GM23338 (cell line): ENCODE data around the gene NOSTRIN.

ENCODE experiments used
- EZH2 ChIP-seq: fragments of 200-600 bp; sonication (generic); IDR thresholded peaks from one replicate; pipeline ENCODE4 v1.8.0; 2017; ENCODE audit warnings: antibody characterized with exemption, mild to moderate bottlenecking, low read depth; ENCODE audit not compliant: unreplicated experiment
- EZH2phosphoT487 ChIP-seq: fragments of 200-600 bp; sonication (generic); IDR thresholded peaks from one replicate; pipeline ENCODE4 v1.8.1; 2018; ENCODE audit warnings: antibody characterized with exemption; ENCODE audit not compliant: unreplicated experiment
- JUNB ChIP-seq: IDR thresholded peaks from one replicate; pipeline ENCODE4 v1.6.1; 2016; ENCODE audit warnings: antibody characterized with exemption; ENCODE audit not compliant: unreplicated experiment
- NANOG ChIP-seq: IDR thresholded peaks from 2 replicates; pipeline ENCODE4 v1.6.1; 2016; ENCODE audit warnings: antibody characterized with exemption, borderline replicate concordance
- POLR2AphosphoS5 ChIP-seq: IDR thresholded peaks from 2 replicates; pipeline ENCODE4 v1.6.1; 2016; ENCODE audit warnings: antibody characterized with exemption, low read depth
- TF ChIP-seq, protein P1 (sequence below): IDR thresholded peaks from one replicate; pipeline ENCODE4 v1.6.1; 2018; ENCODE audit warnings: antibody characterized with exemption; ENCODE audit not compliant: unreplicated experiment
- TF ChIP-seq, protein P2 (sequence below), 2 experiments: fragments of 200-600 bp in 1 of 2; sonication (generic) in 1 of 2; conservative IDR thresholded peaks; 2 replicates each; pipeline versions ENCODE4 v1.5.1 to v1.6.1; 2016 to 2017; ENCODE audit warnings: antibody characterized with exemption in 2 of 2, low read depth in 2 of 2, mild to moderate bottlenecking in 2 of 2, moderate library complexity in 1 of 2

DNA sequence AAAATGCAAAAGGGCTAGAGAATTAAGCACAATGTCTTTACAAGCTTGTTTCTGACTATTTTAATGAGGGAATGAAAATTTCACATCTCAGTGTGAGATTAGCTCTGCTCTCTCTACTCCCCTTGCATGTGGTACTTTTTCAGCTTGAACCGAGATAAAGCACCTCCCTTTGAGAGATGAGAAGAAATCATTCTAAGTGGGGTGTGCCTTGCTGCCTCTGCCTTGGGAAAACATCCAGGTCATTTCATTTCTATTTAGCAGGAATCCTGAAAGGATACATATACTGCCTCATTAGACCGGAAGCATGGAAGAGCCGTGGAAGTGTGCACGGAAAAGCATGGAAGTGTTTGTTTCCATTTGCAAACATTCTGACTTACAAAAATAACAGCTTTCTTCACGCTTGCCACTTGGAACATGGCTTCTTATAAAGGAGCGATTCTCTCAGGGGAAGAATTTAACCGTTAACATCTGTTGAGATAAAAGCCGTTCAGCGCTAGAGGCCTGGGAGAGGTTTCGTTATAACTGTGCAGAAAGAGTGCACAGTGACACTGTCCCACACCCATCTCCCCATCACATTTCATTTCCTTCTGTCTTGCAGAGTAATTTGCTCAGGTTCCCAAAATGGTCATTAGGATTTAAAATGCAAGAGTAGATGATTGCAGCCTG, 16.7 kb downstream of the NOSTRIN start:
- TF ChIP-seq, protein P1, sequence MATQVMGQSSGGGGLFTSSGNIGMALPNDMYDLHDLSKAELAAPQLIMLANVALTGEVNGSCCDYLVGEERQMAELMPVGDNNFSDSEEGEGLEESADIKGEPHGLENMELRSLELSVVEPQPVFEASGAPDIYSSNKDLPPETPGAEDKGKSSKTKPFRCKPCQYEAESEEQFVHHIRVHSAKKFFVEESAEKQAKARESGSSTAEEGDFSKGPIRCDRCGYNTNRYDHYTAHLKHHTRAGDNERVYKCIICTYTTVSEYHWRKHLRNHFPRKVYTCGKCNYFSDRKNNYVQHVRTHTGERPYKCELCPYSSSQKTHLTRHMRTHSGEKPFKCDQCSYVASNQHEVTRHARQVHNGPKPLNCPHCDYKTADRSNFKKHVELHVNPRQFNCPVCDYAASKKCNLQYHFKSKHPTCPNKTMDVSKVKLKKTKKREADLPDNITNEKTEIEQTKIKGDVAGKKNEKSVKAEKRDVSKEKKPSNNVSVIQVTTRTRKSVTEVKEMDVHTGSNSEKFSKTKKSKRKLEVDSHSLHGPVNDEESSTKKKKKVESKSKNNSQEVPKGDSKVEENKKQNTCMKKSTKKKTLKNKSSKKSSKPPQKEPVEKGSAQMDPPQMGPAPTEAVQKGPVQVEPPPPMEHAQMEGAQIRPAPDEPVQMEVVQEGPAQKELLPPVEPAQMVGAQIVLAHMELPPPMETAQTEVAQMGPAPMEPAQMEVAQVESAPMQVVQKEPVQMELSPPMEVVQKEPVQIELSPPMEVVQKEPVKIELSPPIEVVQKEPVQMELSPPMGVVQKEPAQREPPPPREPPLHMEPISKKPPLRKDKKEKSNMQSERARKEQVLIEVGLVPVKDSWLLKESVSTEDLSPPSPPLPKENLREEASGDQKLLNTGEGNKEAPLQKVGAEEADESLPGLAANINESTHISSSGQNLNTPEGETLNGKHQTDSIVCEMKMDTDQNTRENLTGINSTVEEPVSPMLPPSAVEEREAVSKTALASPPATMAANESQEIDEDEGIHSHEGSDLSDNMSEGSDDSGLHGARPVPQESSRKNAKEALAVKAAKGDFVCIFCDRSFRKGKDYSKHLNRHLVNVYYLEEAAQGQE: no peak
- TF ChIP-seq, protein P2, sequence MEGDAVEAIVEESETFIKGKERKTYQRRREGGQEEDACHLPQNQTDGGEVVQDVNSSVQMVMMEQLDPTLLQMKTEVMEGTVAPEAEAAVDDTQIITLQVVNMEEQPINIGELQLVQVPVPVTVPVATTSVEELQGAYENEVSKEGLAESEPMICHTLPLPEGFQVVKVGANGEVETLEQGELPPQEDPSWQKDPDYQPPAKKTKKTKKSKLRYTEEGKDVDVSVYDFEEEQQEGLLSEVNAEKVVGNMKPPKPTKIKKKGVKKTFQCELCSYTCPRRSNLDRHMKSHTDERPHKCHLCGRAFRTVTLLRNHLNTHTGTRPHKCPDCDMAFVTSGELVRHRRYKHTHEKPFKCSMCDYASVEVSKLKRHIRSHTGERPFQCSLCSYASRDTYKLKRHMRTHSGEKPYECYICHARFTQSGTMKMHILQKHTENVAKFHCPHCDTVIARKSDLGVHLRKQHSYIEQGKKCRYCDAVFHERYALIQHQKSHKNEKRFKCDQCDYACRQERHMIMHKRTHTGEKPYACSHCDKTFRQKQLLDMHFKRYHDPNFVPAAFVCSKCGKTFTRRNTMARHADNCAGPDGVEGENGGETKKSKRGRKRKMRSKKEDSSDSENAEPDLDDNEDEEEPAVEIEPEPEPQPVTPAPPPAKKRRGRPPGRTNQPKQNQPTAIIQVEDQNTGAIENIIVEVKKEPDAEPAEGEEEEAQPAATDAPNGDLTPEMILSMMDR (conservative IDR thresholded peaks at IDR 0.05; ENCODE audit: low read depth in 2 of 2): no peak
- no peak for TF ChIP-seq NANOG
- TF ChIP-seq POLR2AphosphoS5: no peak
- no peak for TF ChIP-seq EZH2phosphoT487
- TF ChIP-seq EZH2: no peak
- no peak for TF ChIP-seq JUNB
